ENCODE results near the gene SCN10A. TPM values are rescaled to one million over a fixed set of nuclear protein-coding genes. Genes with fewer than 3 reads are reported as not detected.

The SCN10A gene
- total and polyA plus RNA-seq, 9 of the 15 experiments (the other 6 are each of a cell fraction or from before 2014, with no cell fraction given): not detected

GRCh38 chr3:38706961-38707360 lies 109.1 kb downstream of the SCN10A start (continued):
- TF ChIP-seq, protein P1, sequence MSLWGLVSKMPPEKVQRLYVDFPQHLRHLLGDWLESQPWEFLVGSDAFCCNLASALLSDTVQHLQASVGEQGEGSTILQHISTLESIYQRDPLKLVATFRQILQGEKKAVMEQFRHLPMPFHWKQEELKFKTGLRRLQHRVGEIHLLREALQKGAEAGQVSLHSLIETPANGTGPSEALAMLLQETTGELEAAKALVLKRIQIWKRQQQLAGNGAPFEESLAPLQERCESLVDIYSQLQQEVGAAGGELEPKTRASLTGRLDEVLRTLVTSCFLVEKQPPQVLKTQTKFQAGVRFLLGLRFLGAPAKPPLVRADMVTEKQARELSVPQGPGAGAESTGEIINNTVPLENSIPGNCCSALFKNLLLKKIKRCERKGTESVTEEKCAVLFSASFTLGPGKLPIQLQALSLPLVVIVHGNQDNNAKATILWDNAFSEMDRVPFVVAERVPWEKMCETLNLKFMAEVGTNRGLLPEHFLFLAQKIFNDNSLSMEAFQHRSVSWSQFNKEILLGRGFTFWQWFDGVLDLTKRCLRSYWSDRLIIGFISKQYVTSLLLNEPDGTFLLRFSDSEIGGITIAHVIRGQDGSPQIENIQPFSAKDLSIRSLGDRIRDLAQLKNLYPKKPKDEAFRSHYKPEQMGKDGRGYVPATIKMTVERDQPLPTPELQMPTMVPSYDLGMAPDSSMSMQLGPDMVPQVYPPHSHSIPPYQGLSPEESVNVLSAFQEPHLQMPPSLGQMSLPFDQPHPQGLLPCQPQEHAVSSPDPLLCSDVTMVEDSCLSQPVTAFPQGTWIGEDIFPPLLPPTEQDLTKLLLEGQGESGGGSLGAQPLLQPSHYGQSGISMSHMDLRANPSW (CRISPR knock-in tag; IDR thresholded peaks at IDR 0.05): no peak
- no peak for TF ChIP-seq ZNF518B (CRISPR knock-in tag; IDR thresholded peaks at IDR 0.05)

DNA sequence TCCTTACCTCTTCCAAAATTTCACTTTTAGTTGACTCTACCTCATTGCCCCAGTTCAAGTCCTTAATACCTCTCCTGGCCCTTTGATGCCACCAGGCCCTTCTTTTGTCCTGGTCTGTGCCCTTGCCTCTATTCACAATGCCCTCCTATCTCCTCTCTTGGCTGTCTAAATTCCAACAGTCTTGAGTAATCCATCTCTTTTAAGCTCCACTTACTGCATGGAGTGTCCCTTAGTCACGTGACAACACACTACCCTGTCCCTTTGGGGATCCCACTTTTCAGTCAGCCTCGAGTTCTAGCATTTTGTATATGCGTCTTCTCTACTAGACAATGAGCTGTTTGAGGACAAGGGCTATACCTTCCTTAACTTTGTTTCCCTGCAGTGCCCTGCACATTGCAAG lies 113.8 kb downstream of the SCN10A start:
- H3K9ac ChIP-seq (ENCODE audit: insufficient read depth in 1 of 2, low read depth in 2 of 2, low read length in 2 of 2): no peak overlapping the region

More for the DNA sequence above, 113.8 kb downstream of the SCN10A start:
- Histone ChIP-seq H3K4me3 (no peak overlapping the region), H3K4me1 (replicated peaks in 1 of 2; ENCODE audit: control insufficient read depth in 2 of 2, insufficient read depth in 2 of 2, low read length in 2 of 2) (no peaks in the 10 kb centered on the region), H3K9me1 (ENCODE audit: control insufficient read depth, insufficient read depth, low read length) (no peaks in the 10 kb centered on the region), H3K79me2 (ENCODE audit: control insufficient read depth, insufficient read depth, low read length) (no peaks in the 10 kb centered on the region), H3K9me3 (replicated peaks; ENCODE audit: control insufficient read depth, insufficient read depth, low read depth, low read length) (no peaks in the 10 kb centered on the region), H3K36me3 (ENCODE audit: control insufficient read depth, insufficient read depth, low read length) (no peaks in the 10 kb centered on the region), H3K27me3 (ENCODE audit: control insufficient read depth in 2 of 2, insufficient read depth in 2 of 2, low read length in 2 of 2) (peaks cover 2 to 21% of the 10 kb centered on the region in 2 experiments; a peak in 4 of 5 replicates), H3K27ac (ENCODE audit: extremely low read depth, low read depth, low read length) (no peak overlapping the region), H3K4me2 (ENCODE audit: insufficient read depth, low read length) (no peak overlapping the region), H4K20me1 (replicated peaks; ENCODE audit: control insufficient read depth, insufficient read depth, low read length) (no peaks in the 10 kb centered on the region; the same call in 1 of the 2 replicates), H2AFZ (ENCODE audit: low read depth, low read length) (no peak overlapping the region)
- intact Hi-C loops (cut with micrococcal nuclease): no loop called here
- no peak for DNase-seq (ENCODE audit: extremely low read depth in 1 of 4, low spot score in 3 of 4)
- no peak for FAIRE-seq
- ChIA-PET POLR2A (no interaction called here), CTCF (ENCODE audit: low intra/inter-chr PET ratio) (no interaction called here)
- BruUV-seq (replicated peaks): no TSS peak
- TF ChIP-seq USF2 (CRISPR knock-in tag; IDR thresholded peaks at IDR 0.05) (peak; percentile 27), RAD51 (IDR thresholded peaks at IDR 0.05; ENCODE audit: borderline replicate concordance, low read depth) (peak; percentile 76), NELFE (IDR thresholded peaks at IDR 0.05; ENCODE audit: insufficient read depth, insufficient read length) (no peak), CBFA2T2 (conservative IDR thresholded peaks at IDR 0.05) (peak; percentile 24)
- TF ChIP-seq, protein P2, sequence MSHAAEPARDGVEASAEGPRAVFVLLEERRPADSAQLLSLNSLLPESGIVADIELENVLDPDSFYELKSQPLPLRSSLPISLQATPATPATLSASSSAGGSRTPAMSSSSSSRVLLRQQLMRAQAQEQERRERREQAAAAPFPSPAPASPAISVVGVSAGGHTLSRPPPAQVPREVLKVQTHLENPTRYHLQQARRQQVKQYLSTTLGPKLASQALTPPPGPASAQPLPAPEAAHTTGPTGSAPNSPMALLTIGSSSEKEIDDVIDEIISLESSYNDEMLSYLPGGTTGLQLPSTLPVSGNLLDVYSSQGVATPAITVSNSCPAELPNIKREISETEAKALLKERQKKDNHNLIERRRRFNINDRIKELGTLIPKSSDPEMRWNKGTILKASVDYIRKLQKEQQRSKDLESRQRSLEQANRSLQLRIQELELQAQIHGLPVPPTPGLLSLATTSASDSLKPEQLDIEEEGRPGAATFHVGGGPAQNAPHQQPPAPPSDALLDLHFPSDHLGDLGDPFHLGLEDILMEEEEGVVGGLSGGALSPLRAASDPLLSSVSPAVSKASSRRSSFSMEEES (CRISPR knock-in tag; IDR thresholded peaks at IDR 0.05): peak; percentile 93
- no peak for ATAC-seq
- in situ Hi-C loops (cut with MboI): no loop called here
- WGBS (ENCODE audit: insufficient coverage, low coverage, missing lambda C conversion rate): 2% methylated on average over 3 of the region's 3 CpGs
